Gastrocnemius medialis (tissue), 4 donors: ENCODE results near the gene THNSL1.

Experiments used
- POLR2A ChIP-seq, 2 donors: fragments of 450-650 bp; IDR thresholded peaks; one replicate each; pipeline ENCODE4 v1.6.1; 2017; ENCODE audit warnings: antibody characterized with exemption in 2 of 2, mild to moderate bottlenecking in 2 of 2, moderate library complexity in 2 of 2
- TF ChIP-seq, protein P1 (sequence below), 5 experiments: fragments of 450-650 bp in 3 of 5; fragments of 200-600 bp in 2 of 5; sonication (generic) in 2 of 5; IDR thresholded peaks in 4 of 5; conservative IDR thresholded peaks in 1 of 5; 1 replicate in 4 of 5; 2 replicates in 1 of 5; pipeline ENCODE4 v1.5.1; 2016 to 2019; ENCODE audit warnings: antibody characterized with exemption in 5 of 5, mild to moderate bottlenecking in 3 of 5, moderate library complexity in 3 of 5

GRCh38 chr10:25028711-25029110 is 12.3 kb downstream of the THNSL1 start:
- TF ChIP-seq, protein P1, sequence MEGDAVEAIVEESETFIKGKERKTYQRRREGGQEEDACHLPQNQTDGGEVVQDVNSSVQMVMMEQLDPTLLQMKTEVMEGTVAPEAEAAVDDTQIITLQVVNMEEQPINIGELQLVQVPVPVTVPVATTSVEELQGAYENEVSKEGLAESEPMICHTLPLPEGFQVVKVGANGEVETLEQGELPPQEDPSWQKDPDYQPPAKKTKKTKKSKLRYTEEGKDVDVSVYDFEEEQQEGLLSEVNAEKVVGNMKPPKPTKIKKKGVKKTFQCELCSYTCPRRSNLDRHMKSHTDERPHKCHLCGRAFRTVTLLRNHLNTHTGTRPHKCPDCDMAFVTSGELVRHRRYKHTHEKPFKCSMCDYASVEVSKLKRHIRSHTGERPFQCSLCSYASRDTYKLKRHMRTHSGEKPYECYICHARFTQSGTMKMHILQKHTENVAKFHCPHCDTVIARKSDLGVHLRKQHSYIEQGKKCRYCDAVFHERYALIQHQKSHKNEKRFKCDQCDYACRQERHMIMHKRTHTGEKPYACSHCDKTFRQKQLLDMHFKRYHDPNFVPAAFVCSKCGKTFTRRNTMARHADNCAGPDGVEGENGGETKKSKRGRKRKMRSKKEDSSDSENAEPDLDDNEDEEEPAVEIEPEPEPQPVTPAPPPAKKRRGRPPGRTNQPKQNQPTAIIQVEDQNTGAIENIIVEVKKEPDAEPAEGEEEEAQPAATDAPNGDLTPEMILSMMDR (IDR thresholded peaks at IDR 0.05 in 4 of 5, conservative IDR thresholded peaks at IDR 0.05 in 1 of 5): no peak
- TF ChIP-seq POLR2A (IDR thresholded peaks at IDR 0.05): no peak
